SK-N-SH (cell line): ENCODE data around the gene RADIL. TPM values are rescaled to one million over a fixed set of nuclear protein-coding genes. Genes with fewer than 3 reads are reported as not detected.

ENCODE experiments used
- CTCF ChIA-PET: fragments of 300-600, 350-600 bp; formaldehyde crosslinking; extraction: SDS; loops from one replicate; lab custom pipeline; 2021; lab: Yijun Ruan, JAX
- POLR2A ChIA-PET: fragments of 350-600 bp; sonication (Branson Sonifier 250); formaldehyde crosslinking; extraction: SDS; loops from one replicate; lab custom pipeline; 2020; ENCODE audit warnings: antibody characterized with exemption, inconsistent platforms; lab: Yijun Ruan, JAX
- DNase-seq: peaks from one replicate; pipeline ENCODE4 v3.0.0; 2012
- H2AFZ ChIP-seq: fragments of 200-600 bp; sonication (generic); 2 replicates; pipeline ENCODE4 v1.8.1; 2016; ENCODE audit warnings: antibody characterized with exemption, mild to moderate bottlenecking, low read depth
- H3F3A ChIP-seq: fragments of 200-600 bp; sonication (generic); replicated peaks from 2 replicates; pipeline ENCODE3; 2016; ENCODE audit warnings: antibody characterized with exemption, mild to moderate bottlenecking; ENCODE audit not compliant: insufficient read depth
- H3K27ac ChIP-seq, 2 experiments: fragments of 200-500 bp in 1 of 2; fragments of 200-600 bp in 1 of 2; sonication (Bioruptor generic) in 1 of 2; sonication (generic), shearing (Covaris generic) in 1 of 2; 2 replicates each; pipeline versions ENCODE4 v1.5.1 to v1.6.1; 2014 to 2016; ENCODE audit warnings: low read depth in 2 of 2, inconsistent platforms in 1 of 2, low read length in 1 of 2, mild to moderate bottlenecking in 1 of 2, mixed read lengths in 1 of 2
- H3K27me3 ChIP-seq: fragments of 200-600 bp; sonication (generic), shearing (Covaris generic); 2 replicates; pipeline ENCODE4 v1.6.1; 2016; ENCODE audit warnings: mixed run types; ENCODE audit not compliant: insufficient read depth
- H3K36me3 ChIP-seq, 2 experiments: fragments of 200-500 bp in 1 of 2; fragments of 200-600 bp in 1 of 2; sonication (Bioruptor generic) in 1 of 2; sonication (generic) in 1 of 2; replicated peaks in 1 of 2; 2 replicates each; pipeline versions ENCODE3 to v1.5.1; 2014 to 2016; ENCODE audit warnings: low read length in 1 of 2, mild to moderate bottlenecking in 1 of 2; ENCODE audit not compliant: insufficient read depth in 2 of 2, control insufficient read depth in 1 of 2
- H3K4me1 ChIP-seq, 2 experiments: fragments of 200-500 bp in 1 of 2; fragments of 200-600 bp in 1 of 2; sonication (Bioruptor generic) in 1 of 2; sonication (generic), shearing (Covaris generic) in 1 of 2; 2 replicates each; pipeline versions ENCODE4 v1.5.1 to v1.6.1; 2014 to 2016; ENCODE audit warnings: low read depth in 1 of 2, low read length in 1 of 2, mixed run types in 1 of 2; ENCODE audit not compliant: insufficient read depth in 2 of 2, control insufficient read depth in 1 of 2
- H3K4me2 ChIP-seq: fragments of 200-600 bp; sonication (generic), shearing (Covaris generic); 2 replicates; pipeline ENCODE4 v1.6.1; 2017; ENCODE audit warnings: mixed run types
- H3K4me3 ChIP-seq, 2 experiments: fragments of 200-500 bp in 1 of 2; fragments of 200-600 bp in 1 of 2; sonication (Bioruptor generic) in 1 of 2; sonication (generic), shearing (Covaris generic) in 1 of 2; 2 replicates each; pipeline versions ENCODE4 v1.5.1 to v1.8.1; 2014 to 2016; ENCODE audit warnings: low read depth in 2 of 2, inconsistent platforms in 1 of 2, low read length in 1 of 2, mild to moderate bottlenecking in 1 of 2, mixed read lengths in 1 of 2, moderate library complexity in 1 of 2
- H3K79me2 ChIP-seq: fragments of 200-600 bp; sonication (generic); 2 replicates; pipeline ENCODE4 v1.8.1; 2017; ENCODE audit warnings: mild to moderate bottlenecking; ENCODE audit not compliant: insufficient read depth
- H3K9ac ChIP-seq: fragments of 200-600 bp; sonication (generic); 2 replicates; pipeline ENCODE4 v1.6.1; 2017; ENCODE audit warnings: mixed run types
- H3K9me2 ChIP-seq: fragments of 200-600 bp; sonication (generic); 2 replicates; pipeline ENCODE4 v1.6.1; 2017; ENCODE audit warnings: mixed run types
- H3K9me3 ChIP-seq: fragments of 200-600 bp; sonication (generic); 2 replicates; pipeline ENCODE4 v1.6.1; 2017; ENCODE audit warnings: mixed run types, mild to moderate bottlenecking, moderate library complexity
- H4K20me1 ChIP-seq: fragments of 200-600 bp; sonication (generic); 2 replicates; pipeline ENCODE4 v1.6.1; 2017; ENCODE audit warnings: mild to moderate bottlenecking, mixed run types; ENCODE audit not compliant: insufficient read depth
- CHD2 ChIP-seq: fragments of 150-350 bp; IDR thresholded peaks from 2 replicates; pipeline ENCODE4 v1.6.1; 2018; ENCODE audit warnings: low read length; ENCODE audit not compliant: partially characterized antibody
- ELF1 ChIP-seq: IDR thresholded peaks from 2 replicates; pipeline ENCODE4 v1.4.0; 2012
- GABPA ChIP-seq: IDR thresholded peaks from 2 replicates; pipeline ENCODE4 v1.4.0; 2012; ENCODE audit warnings: low read depth, mild to moderate bottlenecking
- IRF3 ChIP-seq: fragments of 150-350 bp; IDR thresholded peaks from 2 replicates; pipeline ENCODE4 v1.6.1; 2016; ENCODE audit warnings: mild to moderate bottlenecking, low read depth, low read length
- MAX ChIP-seq: IDR thresholded peaks from 2 replicates; pipeline ENCODE4 v1.4.0; 2012; ENCODE audit warnings: low read depth
- PBX3 ChIP-seq: IDR thresholded peaks from 2 replicates; pipeline ENCODE4; 2012
- SIN3A ChIP-seq: IDR thresholded peaks from 2 replicates; pipeline ENCODE4 v1.6.1; 2012; ENCODE audit warnings: low read depth, mild to moderate bottlenecking, low read length, moderate library complexity, borderline replicate concordance
- SMC3 ChIP-seq: IDR thresholded peaks from 2 replicates; pipeline ENCODE4 v1.6.1; 2012; ENCODE audit warnings: low read depth, low read length, improper control_type of control experiment
- USF1 ChIP-seq: IDR thresholded peaks from 2 replicates; pipeline ENCODE4 v1.4.0; 2012; ENCODE audit warnings: low read depth, borderline replicate concordance
- ZBTB33 ChIP-seq: IDR thresholded peaks from 2 replicates; pipeline ENCODE4 v1.4.0; 2012; ENCODE audit warnings: low read depth, borderline replicate concordance
- WGBS: methylation state at CpG from one replicate; pipeline ENCODE4 v1.1.6; 2017; ENCODE audit warnings: low lambda C conversion rate; 5-methylcytosine and 5-hydroxymethylcytosine counted together
- polyA plus RNA-seq, 3 experiments: library from polyadenylated mRNA; depleted of rRNA; stranded (reverse); fragments of >200 nt; gene quantifications; 2 replicates each; pipeline ENCODE4 v1.2.3, GENCODE V29; 2012

Gene RADIL
- polyA plus RNA-seq, 1 of the 3 experiments (the other 2 are of a cell fraction) = 4.3 TPM

GRCh38 chr7:4878336-4879335 is 4.9 kb downstream of the RADIL start:
- no peaks in the 10 kb centered on the region for H3K9me2 ChIP-seq
- ChIA-PET CTCF (interaction anchor here (0.6 to 21.4 kb wide), 5 partner anchors 10 to 308 kb away, joined by 3 to 645 read pairs (median 5); partner anchors contain the start of gene PAPOLB), POLR2A (no interaction called here)
- no peaks in the 10 kb centered on the region for H3K27me3 ChIP-seq
- H3K79me2 ChIP-seq = peaks cover 5% of the 10 kb centered on the region; the same call in 1 of the 2 replicates
- DNase-seq = no peak
- H3K9ac ChIP-seq = no peak overlapping the region
- no peak overlapping the region for H3K27ac ChIP-seq
- no peak overlapping the region for H3K4me3 ChIP-seq
- H3F3A ChIP-seq = peaks cover 14% of the 10 kb centered on the region
- H2AFZ ChIP-seq = no peak overlapping the region
- H3K4me2 ChIP-seq = no peak overlapping the region
- no peaks in the 10 kb centered on the region for H3K9me3 ChIP-seq
- peaks cover 5 to 41% of the 10 kb centered on the region in 2 experiments; a peak in 1 of 4 replicates for H3K4me1 ChIP-seq
- no peak for TF ChIP-seq SIN3A
- no peak for TF ChIP-seq IRF3
- no peak for TF ChIP-seq GABPA
- TF ChIP-seq ELF1 = no peak
- no peak for TF ChIP-seq ZBTB33
- no peak for TF ChIP-seq PBX3
- TF ChIP-seq SMC3 = no peak
- no peak for TF ChIP-seq MAX
- TF ChIP-seq USF1 = no peak
- TF ChIP-seq CHD2 = no peak
- TF ChIP-seq, all 33 proteins: peak for 0
- no peaks in the 10 kb centered on the region for H4K20me1 ChIP-seq
- WGBS = 93% methylated on average over 45 of the region's 45 CpGs
- peaks cover 0 to 3% of the 10 kb centered on the region in 2 experiments for H3K36me3 ChIP-seq
